Hepatic stellate cell (primary cell): Measurements from ENCODE around the gene CUTA.
A peak's percentile ranks its signal among the peaks of the same experiment; 100 is the strongest.

ENCODE experiments used
- DNase-seq: peaks from one replicate; pipeline ENCODE4 v3.0.0; 2011; ENCODE audit warnings: low spot score

CUTA gene

DNA sequence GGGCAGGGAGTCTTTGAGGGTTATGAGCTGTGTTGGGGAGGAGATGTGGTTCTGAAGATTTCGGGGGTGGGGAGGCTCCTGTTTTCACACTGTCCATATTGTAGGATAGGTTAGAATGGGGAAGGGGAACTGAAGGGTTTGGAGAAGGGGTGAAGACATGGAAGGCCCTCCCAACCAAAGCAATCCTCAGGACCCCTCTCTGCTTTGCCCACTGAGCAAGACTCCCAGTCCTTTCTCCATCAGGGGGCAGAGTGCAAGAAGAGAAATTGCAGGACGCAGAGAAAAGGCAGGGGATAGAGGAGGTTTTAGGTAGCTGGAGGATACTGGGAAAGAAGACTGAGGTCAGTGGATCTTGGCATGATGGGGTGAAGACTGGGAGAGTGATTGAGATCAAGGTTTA is 5.9 kb upstream of the CUTA start:
- no peak for DNase-seq

DNA sequence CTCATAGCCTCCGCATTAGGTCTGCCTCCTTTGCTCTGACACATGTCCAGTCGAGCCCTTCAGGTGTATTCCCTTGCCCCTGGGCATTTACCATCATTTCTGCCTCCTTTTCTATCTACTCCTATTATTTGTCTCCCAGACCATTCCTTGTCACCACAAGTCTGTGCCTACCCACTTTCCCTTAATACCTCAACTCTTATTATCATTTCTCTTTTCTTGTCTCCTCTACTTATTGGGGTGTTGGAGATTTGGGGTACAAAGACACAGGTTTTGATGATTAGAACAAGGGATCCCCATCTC is 3.4 kb upstream of the CUTA start:
- DNase-seq: no peak

DNA sequence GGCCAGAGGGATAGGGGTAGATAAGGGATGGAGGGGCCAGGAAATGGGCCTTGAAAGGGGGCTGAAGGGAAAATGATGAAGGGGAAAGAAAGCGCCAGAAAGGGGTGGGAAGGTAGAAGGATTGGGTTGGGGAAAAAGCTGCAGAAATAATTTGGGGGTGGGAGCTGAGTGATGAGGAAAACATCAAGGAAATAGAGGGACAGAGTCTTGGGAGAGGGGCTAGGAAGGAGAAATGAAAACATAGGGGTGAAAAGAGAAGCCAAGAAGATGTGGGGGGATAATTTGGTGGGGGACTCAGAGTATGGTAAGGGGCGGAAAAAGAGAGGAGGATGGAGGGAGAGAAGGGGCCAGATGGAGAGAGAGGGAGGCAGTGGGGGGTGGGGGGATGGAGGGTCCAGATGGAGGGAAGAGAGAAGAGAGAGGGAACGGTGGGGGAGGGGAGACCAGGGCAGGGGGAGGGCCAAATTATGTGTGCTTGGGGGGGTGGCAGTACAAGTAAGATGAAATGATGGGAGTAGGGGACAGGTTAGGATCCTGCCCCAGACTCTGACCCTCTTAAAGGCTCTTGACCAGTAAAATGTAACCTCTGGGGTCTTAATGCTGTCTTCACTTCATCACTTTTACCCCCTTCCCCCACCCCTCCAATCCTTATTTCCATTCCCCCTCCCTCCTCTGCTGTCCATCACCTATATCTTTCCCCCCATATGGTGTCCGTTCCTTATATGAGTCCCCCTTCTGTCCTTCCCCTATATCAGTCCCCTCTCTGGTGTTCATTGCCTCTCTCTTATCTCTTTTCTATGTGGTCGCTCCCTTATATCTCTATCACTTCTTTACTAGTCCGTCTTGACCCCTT is 2.8 kb upstream of the CUTA start:
- DNase-seq: no peak

DNA sequence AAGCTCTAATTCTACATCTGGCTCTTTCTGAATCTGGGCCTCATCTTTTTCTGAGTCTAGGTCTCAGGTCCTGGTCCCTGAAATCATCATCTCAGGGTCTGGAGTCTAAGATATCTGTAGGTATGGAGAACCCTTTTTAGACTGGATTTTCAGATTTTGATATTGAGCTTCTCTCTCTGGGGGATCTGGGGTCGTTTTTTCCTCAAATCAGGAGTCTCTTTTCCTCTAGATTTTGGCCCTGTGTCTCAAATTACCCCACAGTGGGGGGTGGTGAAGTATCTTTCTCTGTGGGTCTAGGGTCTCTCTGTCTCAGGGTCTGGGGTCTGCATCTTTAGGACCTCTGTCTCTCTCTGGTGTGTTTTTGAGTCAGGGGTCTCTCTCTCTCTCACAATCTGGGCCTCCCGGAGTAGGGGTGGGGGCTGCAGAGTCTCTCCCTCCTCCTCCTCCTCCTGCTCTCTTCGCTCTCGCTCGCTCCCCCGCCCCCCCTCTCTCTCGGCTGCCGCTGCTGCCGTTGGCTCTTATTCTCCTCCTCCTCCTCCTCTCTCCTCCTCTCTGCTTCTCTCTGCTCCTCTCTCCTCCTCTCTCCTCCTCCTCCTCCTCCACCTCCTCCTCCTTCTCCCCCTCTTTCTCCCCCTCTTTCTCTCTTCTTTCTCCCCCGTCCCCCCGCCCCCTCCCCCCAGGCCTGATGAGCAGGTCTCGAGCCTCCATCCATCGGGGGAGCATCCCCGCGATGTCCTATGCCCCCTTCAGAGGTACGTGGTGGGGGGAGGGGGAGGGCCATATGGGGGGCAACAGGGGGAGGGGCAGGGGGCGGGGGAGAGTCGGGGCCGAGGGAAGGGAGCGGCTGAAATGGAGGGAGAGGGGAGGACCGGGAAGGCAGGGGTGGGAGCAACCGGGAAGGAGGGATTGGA is 1.9 kb upstream of the CUTA start, which contains the start of gene SYNGAP1:
Gene SYNGAP1 (plus strand): TSS at position 486 of the 911 bp plus-strand sequence. CDS start 200 bp downstream, at position 686.
- DNase-seq: no peak

DNA sequence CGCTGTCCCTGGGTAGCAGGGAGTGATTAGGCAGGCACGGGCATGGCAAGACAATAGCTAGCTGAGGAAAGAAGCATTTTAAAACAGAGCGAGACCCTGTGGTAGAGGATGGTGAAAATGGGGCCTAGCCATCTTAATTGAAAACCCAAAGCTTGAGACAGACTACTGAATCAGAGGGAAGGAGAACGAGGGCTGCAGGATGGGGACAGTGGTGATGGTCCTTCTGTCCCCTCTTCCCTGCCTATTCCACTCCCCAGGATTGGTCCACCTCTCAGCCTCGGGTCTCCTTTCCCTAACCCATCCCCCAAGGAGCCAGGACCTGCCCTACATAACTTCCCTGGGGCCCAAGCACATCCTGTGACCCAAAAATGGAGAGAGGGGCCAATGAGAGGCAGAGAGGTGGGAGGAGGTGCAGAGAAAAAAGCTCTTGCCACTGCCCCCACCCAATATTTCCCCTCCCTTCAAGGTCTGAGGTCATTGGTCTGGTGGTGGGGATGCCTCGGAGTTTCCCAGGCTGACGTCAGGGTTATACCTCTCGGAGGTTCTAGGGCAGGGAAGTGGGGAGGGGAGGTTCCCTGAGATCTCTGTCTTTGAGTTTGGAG is 884 bp upstream of the CUTA start:
- DNase-seq: no peak

DNA sequence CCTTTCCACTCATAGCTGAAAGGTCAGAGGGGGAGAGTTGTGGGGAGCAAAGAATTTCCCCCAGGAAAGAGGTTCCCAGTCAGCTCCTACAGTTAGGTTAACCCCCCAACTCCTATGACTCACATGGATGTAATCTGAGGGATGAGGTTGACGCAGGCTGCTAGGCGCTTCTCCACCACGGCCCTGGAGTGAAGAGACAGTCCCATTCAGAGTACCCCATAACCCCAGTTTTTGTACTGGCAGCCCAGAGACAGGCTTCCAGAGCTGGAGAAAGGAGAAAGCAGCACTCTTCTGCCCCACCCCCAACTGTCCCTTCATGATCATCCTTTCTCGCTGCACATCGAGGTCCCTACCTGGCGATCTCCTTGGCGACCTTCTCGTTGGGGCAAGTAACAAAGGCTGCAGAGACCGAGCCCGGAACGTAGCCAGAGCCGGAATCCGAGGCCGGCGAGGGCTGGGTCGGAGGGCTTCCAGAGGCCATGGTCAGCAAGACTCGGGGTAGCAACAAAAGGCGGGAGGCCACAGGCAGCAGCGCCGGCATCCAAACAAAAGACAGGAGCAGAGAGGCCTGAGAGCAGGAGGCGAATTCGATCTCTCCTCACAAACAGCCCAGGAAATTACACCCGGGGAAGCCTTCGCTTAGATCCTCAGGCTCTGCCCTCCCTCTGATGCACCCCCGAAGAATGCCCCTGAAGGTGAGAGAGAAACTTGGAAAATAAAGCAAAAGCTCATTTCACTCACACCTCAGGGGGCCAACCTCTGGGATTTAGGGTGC is 592 bp downstream of the CUTA start:
- peak; percentile 85 for DNase-seq

DNA sequence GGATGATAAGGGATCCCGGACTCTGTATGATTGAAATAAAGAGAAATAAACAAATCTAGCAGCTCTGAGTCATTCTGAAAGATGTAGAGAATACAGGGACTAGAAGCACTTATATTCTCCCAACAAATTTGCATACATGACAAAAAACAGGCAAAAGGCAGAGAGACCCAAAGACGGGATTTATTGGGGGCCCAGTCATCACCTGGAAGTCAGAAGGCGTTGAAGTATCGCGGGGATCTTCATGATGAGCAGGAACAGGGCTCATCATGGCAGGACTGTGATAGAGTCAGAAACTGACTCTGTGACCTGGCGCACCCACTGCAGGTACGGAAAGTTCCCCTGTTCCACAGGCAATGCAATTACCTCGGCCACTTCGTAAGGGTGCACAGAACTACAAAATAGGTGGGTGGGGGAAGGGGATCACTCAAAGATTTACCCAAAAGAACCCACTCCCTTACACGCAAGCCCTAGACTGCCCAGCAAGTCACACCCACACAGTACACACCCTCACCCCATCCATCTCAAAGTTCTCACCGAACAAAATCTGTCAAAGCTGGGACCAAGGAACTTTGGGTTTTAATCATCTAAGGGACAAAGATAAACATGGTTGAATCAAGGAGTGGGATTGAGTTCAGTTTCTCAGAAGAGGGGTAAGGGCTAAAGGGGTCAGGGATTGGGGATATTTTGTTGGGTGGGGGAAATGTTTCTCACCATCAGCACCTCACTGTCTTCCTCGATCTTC is 1.4 kb downstream of the CUTA start:
- DNase-seq: no peak

DNA sequence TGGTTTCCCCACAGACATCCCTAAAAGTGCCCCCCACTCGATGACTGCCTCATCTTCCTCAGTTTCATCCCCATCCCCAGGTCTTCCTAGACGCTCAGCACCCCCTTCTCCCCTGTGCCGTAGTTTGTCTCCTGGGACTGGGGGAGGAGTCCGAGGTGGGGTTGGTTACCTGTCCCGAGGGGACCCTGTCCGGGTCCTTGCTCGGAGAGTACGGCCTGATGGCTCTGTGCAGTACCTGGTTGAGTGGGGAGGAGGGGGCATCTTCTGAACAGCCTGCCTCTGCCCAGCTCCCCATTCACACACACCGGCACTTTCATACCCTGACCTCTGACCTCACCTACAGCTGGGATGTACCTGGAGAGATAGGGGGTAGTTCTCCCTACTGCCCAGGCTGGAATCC is 2.1 kb downstream of the CUTA start:
- DNase-seq: no peak

DNA sequence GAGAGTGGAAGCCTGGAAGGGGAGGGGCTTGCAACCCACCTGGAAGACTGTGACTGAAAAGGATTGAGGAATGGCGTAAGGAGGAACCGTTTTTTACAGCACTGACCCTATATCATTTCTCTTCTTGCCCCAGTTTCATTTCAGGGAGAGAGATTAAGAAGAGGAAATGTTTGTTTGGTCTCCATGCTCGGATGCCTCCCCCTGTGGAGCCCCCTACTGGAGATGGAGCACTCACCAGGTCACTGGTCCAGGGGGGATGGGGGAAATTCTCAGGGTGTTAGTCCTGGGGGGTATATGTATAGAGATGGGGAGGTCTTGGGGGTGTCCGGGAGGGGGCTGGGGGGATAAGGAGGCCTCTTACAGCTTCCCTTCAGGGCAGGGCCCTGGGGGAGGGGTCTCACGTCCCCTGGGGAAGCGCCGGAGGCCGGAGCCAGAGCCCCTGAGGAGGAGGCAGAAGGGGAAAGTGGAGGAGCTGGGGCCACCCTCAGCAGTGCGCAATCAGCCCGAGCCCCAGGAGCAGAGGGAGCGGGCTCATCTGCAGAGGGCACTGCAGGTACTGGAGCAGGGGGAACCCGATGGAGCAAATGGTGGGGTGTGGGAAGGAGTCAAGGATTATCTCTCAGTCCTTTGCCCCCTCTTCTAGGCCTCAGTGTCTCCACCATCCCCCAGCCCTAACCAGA is 3.2 kb downstream of the CUTA start:
- peak; percentile 66 for DNase-seq

DNA sequence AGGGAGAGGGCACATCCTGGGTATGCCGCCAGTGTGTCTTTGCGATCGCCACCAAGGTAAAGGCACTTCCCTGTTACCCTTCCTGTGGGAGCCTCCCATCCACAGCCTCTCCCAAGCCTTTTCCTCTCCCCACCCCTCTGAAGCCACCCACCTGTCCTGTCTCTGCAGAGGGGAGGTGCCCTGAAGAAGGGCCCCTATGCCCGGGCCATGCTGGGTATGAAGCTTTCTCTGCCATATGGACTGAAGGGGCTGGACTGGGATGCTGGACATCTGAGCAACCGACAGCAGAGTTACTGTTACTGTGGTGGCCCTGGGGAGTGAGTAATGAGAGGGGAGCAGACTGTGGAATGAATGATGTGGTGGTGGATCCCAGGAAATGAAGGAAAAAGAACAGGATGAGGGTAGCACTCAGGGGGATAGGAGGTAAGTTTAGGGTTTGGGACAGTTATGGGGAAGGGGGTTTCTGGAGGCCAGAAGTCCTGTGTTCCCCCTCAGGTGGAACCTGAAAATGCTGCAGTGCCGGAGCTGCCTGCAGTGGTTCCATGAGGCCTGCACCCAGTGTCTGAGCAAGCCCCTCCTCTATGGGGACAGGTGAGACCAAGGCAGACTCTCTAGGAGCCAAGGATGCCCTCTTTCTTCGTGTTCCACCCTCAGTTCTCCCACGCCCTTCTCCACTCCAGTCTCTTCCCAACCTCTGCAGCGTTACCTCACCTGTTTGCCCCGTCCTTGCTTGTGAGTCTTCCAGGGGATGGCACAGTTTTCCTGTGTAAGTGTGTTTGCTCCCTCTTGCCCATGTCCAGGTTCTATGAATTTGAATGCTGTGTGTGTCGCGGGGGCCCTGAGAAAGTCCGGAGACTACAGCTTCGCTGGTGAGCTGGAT is 4.4 kb downstream of the CUTA start:
- no peak for DNase-seq

DNA sequence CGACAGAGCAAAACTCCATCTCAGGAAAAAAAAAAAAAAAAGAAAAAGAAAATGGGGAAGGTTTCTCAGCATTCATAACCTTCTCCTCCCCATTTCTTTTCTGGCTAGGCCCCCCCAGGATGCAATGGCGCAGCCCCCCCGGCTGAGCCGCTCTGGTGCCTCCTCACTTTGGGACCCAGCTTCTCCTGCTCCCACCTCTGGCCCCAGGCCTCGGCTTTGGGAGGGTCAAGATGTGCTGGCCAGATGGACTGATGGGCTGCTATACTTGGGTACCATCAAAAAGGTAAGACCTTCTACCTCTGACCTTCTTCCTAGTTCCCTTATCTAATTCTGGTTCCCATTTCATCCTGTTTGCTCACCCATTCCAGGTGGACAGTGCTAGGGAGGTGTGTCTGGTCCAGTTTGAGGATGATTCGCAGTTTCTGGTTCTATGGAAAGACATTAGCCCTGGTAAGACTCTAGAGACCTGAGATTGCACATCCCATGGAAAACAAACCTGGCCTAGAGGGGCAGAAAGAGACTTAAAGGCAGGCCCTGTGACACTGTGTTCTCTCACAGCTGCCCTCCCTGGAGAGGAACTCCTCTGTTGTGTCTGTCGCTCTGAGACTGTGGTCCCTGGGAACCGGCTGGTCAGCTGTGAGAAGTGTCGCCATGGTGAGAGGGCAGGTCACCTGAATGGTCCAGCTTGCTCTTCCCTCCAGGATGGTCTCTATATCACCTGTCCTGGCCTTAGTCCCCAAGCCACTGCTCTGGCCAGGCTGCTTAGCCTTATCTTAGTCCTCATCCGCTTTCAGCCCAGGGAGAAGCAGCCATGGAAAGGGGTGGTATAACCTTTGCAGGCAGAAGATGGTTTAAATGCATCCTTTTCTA is 5.5 kb downstream of the CUTA start:
- no peak for DNase-seq

DNA sequence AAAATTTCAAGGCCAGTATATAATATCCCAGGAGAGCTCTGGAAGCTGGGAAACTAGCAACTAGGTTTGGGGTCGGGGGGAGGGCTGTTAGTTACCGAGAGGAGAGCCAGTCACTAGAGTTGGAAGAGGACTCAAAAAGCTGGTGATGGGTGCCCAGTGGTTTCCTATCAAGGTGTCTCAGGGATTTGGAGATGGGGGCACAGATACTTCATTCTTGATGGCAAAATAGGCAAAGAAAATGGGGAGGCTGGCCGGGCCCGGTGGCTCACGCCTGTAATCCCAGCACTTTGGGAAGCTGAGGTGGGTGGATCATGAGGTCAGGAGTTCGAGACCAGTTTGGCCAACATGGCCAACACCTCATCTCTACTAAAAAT is 6.3 kb downstream of the CUTA start:
- DNase-seq: no peak

DNA sequence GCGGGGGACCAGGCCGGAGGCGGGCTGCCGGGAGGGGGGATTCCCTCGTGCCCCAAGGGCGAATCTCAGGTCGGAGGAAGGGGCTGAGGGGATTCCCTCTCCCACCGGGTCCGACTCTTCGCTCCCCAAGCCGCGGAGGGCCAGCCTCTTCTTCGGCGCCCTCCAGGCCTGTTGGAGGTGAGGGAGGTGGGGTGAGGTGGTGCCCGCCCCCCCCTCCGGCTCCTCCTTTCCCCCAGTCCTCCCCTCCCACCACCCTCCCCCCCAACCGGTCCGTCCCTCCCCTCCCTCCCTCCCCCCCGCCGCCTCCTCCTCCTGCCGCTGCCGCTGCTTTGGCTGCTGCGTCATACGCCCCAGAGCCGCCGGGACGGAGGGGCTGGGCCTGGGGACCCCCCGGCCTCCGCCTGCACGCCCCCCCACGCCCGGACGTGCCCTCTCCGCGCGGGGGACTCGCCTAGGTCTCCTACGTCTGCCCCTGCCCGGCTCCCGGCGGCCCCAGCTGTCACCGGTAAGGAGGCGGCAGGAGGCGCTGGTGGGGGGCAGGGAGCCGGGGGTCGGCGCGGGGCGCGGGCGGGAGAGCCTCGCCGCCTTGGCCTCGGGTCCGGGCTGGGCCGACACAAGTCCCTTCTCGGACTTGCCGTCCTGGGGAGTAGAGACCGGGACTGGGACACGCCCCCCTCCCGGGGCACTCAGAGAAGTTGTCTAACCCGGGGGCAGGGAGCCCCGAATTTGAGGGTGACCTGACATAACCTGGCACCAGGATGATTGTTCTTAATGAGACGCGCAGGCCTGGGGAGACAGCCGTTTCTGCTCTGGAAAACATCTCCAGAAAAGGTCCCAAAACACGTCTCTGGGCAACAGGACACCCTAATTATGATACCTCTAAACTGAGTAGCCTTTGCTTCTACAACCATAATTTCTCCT is 6.9 kb downstream of the CUTA start, which contains the start of gene PHF1:
Gene PHF1 (plus strand): TSS at position 304 of the 921 bp plus-strand sequence. CDS start 1,250 bp downstream, outside the sequence.
- DNase-seq: peak; percentile 91

DNA sequence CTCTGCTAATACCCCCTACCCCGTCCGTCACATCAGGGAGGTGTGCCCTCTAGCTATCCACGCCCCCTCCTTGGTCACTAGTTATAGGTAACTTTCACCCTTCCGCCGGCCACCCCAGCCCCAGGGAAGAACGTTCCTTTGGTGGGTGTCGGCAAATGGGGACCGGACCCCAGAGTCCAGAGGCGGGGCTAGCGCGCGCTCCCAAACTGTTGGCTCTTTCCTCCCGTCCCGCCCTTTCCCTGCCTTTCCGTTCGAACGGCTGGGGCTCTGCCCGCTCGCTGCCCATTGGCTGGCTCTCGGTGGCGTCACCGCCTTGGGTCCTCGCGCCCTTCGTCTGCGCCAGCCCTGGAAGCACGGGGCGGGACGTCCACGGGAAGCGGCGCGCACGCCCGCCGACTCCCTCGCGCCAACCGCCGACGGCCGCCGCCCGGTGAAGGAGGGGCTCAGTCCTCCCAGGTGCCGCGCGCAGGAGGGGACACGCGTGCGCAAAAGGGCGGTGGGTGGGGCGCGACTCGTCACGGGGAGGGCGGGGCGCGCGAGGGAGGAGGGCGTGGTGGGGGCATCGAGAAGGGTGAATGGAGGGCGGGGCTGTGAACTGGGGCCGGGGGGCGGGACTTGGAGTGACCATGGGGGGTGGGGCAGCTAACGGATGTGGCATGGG is 7.7 kb downstream of the CUTA start:
- DNase-seq: peak; percentile 99

DNA sequence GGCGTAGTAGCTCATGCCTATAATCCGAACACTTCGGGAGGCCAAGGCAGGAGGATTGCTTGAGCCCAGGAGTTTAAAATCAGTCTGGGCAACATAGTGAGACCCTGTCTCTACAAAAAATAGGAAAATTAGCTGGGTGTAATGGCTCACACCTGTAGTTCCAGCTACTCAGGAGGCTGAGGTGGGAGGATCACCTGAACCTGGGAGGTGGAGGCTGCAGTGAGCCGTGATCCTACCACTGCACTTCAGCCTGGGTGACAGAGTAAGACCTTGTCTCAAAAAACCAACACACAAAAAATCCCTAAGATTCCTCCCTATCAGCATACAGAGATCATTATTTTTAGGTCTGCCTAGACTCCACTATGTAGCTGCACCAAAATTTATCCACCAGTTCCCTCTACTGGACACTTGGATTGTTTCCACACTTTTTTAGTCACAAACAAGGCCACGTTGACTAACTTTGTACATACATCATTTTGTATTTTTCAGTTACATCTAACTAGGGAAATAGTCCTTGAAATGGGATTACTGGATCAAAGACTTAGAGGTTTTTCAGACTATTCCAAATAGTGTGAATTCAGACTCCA is 10.7 kb downstream of the CUTA start:
- DNase-seq: no peak

DNA sequence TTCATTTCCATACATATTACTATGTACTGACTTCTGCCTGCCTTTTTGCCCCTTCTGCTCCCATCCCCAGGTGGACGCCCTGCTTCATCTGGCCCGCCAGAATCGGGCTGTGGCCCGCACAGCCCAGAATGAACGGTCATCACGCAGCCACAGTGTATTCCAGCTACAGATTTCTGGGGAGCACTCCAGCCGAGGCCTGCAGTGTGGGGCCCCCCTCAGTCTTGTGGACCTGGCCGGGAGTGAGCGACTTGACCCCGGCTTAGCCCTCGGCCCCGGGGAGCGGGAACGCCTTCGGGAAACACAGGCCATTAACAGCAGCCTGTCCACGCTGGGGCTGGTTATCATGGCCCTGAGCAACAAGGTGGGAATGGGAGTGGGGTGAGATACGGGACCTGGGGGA is 11.8 kb downstream of the CUTA start:
- no peak for DNase-seq
